ENCODE measurements around the gene FRMD4A.
A peak's percentile ranks its signal among the peaks of the same experiment; 100 is the strongest.
"Not testable (repeated sequence)": the region's sequence is repeated elsewhere in the genome, so short reads cannot be mapped to it uniquely, and the experiment has no call there.

Gene FRMD4A

GRCh38 chr10:13830385-13830784 lies 500.3 kb downstream of the FRMD4A start:
- DNase-seq = no peak

GRCh38 chr10:13829790-13830189 lies 500.9 kb downstream of the FRMD4A start:
- no peak for DNase-seq

- not testable (repeated sequence) for DNase-seq
These were observed 502.4 kb downstream of the FRMD4A start for GRCh38 chr10:13828284-13828683.

DNA sequence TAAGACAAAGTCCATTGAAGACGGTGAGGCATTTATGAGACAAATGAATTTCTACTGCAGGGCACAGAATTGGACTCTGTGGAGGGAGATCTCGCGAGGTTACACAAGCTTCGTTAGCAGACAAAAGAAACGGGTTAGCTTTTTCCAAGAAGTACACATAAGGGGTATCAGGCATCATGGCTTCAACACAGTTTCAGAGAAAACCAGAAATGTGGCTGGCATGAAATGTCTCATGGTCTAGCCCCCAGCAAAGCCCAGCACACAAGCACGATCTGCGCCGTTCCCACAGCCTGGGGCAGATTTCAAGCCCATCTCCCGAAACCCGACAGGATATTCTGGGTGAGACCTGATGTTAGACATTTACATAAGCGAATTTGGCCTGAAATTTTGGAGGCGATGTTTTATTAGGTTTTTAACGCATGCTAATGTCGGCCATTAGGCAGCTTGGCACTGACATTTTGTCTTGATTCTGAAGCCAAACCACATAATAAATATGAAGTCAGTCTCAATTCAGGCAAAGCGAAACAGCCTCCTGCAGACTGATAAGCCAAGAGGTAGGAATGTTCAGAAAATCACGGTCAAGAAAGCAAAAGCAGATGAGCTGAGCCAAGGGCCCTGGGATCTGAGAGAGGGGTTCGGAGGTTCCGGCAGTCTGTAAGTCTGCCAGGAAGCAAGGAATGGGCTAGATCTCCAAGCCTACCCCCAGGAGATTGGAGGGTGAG lies 503.5 kb downstream of the FRMD4A start:
- DNase-seq = no peak

- DNase-seq = no peak
These were observed 506.9 kb downstream of the FRMD4A start for GRCh38 chr10:13823709-13824405.

- DNase-seq = no peak
These were observed 507.5 kb downstream of the FRMD4A start for GRCh38 chr10:13823096-13823708.

DNA sequence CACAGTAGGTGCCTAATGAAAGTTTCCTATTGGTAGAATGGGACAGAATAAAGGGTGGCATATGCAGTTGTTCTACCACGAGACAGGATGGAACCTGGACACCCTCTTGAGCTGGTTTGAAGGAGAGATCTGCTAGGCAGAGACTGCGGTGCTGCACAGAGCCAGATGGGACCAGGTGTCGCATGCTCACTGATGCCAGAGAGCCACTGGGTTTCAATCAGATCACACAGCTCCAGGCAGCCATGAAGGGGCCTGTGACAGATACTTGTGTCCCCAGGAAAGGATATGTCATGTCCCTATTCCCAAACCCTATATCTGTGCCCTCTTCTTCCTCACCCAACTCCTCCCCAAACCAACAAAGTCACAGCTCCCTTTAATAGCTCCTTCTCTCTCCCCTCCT lies 508.2 kb downstream of the FRMD4A start:
- DNase-seq = no peak

DNA sequence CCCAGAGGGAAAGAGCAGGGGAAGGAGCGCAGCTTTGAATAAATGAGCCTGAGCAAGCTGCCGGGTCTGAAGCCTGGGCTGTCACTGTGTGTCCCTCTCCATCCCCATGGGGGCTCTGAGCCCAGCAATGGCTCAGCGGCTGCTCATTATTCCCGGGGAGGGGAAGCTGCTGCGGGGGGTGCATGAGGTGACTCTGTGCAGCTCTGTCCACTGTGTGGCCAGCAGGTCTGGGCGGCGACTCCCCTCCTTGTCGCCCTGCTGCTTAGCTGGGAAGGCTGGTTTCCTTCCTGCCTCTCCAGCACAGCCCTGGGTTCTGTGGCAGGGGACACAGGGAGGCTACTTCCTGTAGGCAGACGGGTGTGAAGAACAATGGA lies 509.8 kb downstream of the FRMD4A start:
- no peak for DNase-seq

- DNase-seq = no peak
These were observed 510.4 kb downstream of the FRMD4A start for GRCh38 chr10:13820119-13820963.

DNA sequence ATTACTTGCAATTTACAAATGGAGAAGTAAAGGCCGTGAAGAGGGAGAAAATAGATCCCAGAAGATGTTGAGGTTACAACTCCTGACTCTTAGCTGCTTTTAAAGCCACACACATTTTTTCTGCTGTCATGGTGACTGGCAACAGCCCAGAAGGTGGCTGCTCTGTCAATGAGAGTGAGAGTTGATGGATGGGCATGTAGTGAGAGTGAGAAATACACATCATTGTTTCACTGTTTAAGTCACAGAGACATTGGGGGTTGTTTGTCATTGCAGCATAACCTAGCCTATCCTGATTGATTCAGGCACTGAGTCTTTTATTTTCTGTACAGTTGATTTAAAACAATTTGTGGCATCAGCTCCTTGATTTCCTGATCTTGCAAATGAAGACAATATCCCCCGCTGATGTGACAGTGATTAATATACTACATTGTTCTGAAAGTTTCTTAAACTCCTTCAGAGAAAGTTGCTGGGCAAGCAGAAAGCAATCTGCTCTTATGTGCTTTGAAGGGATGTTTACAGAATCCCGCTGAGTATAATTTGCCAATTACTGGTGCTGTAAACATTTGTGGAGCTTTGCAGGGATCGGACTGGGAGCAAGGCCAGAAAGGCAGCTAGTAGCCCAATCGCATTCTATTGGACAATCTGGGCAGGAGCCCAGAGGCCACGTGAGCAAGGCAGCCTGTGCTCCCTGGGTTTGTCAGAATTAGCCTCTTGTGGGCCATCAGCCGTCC lies 514.4 kb downstream of the FRMD4A start:
- no peak for DNase-seq

DNA sequence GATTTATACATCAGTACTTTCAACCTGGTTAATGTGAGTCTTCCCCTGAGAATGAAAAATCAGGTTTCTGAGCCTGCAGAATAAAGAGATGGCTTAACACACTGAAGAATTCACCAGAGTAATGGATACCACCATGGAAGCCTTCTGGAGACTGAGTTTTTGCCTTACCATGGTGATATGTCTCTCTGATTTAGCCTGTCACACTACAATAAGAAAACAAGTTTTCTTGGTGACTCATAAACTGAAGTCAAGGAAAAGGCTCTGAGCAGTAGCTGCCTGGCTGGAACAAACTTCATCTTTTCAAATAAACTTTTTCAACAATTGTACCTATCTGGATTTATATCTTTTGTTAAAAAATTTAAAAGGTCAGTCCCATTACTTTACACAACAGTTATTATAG lies 515.0 kb downstream of the FRMD4A start:
- no peak for DNase-seq

DNA sequence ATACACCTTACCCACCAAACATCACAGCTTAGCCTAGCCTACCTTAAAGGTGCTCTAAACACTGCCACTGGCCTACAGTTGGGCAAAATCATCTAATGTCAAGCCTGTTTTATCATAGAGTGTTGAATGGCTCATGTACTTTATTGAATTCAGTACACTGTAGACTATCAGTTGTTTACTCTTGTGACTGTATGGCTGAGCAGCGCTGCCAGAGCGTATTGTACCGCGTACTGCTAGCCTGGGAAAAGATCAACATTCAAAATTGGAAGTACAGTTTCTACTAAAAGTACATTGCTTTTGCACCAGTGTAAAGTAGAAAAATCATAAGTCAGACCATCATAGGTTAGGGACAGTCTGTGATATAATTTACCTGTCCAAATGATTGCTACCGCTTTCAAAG lies 517.2 kb downstream of the FRMD4A start:
- DNase-seq = no peak

- DNase-seq = no peak
These were observed 517.9 kb downstream of the FRMD4A start for GRCh38 chr10:13812804-13813203.

DNA sequence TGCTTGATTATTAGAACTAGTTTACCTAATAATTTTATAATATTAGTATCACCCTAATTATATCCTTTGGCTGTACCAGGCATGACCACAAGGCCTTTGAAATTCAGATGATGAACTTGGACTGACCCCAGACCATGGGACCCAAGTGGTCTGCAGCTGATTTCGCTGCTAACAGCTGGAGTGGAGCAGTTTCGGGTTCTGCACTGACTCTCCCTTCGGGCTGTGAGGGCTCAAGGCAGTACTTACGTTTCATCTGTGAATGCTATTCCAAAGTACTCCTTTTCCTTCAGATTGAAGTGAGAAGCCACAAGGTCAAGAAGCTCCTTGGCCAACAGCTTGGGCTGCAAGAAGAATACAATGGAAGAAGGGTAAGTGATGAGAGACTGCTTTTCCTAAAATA lies 520.2 kb downstream of the FRMD4A start:
- no peak for DNase-seq

DNA sequence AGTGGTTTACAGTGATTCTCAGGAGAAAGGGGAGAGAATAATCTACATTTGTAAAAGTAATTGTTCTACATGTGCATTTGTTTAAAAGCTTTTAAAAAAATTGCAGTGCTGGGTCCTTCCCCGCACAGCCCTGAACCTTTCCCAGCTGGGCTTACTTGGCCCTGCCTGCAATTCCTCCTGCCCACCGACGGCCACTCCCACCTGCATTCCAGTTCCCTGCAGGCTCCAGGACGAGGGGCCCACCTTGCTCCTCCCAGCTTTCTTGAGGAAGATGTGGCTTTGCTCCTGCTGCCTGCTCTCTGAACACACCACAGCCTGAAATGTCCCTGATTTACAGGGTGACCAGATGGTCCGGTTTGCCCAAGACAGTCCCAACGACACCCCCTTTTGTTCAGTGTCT lies 521.3 kb downstream of the FRMD4A start:
- DNase-seq = no peak

DNA sequence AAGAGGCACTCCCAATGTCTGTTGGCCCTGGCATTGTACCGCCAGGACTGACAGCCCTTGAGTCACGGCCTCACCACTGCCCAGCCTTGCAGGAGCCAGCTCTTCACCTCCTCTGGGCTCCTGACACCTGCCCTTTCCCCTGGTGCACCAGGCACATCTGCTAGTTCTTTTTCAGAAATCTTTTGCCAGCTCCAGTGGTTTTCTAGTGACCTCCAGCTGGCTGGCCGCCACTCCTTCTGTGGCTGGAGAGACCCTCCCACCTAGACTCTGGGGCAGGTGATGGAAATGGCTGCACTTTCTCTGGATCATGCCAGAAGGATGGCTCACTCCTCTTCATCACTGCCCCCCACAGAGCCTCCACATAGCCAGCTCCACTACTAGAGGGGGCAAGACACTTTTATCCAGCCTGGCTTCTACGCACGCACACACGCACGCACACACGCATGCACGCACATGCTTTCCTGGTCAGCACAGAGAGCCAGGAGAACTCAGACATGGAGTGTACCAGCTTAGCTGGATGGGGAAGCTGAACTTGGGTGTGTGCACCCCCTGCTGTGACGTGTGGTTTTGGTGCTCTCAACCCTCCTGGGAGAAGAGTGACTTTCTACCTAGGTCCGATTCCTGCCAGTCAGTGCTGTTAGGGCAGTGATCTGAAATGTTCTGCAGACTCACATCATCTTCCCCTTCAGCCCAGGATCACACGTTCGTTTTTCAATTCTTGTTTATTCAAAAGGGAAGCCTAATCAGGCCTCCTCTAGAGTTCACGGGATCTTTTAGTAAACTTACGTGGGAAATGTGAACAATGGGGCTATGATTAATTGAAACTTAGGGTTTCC lies 522.0 kb downstream of the FRMD4A start:
- no peak for DNase-seq

GRCh38 chr10:13806419-13806818 lies 524.3 kb downstream of the FRMD4A start:
- DNase-seq = no peak

GRCh38 chr10:13803566-13804554 lies 526.9 kb downstream of the FRMD4A start:
- peak; percentile 38 for DNase-seq

DNA sequence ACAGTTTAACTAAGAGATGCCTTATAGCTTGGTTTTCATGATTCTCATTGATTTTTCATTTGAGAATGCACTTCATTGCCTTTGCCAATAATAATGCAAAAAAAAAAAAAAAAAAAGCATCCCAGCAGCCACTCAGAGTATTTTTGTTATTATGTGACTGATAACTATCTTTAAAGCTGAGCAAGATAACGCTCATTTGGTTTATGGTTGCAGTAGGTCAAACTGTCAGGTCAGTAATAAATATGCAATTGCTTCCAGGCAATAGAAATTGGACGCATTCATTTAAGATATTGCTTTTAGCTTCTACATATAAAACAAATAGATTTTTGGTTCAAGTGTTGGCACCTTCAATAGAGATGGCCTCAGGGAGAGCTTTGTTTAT lies 528.8 kb downstream of the FRMD4A start:
- DNase-seq = no peak

DNA sequence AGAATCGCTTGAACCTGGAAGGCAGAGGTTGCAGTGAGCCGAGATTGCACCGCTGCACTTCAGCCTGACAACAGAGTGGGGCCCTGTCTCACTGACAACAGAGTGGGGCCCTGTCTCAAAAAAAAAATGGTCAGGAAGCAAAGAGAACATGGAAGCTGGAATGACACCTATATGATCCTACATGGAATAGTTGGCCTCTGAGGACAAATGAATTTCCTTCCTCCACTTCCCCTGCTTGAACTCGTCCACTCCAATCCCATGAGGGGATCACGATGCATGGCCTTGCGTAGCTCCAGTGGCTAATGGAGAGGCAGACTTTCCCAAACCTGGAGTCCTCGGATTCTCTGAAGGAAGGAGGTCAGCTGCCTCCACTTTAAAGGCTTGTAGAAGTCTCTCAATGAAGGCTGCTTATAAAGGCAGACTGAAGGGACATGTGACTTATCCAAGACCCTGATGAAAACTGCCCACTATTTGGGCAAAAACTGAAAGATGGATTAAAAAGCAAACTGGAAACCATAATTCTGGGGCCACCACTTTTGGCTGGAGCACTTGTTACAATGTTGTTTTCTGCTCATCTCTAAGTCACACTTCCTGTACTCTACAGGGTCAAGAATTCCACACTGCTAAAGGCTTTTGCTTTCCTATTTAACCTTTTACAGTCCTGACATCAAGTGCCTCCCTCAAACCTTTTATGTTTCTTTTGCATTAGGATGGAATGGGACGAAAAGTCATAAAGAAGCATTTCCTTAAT lies 529.4 kb downstream of the FRMD4A start:
- DNase-seq = no peak
